Sigmoid colon (tissue), 4 donors: ENCODE measurements around the gene PSMA5.

Source experiments
- CTCF ChIP-seq, 4 experiments: fragments of 450-650 bp in 3 of 4; fragments of 200-600 bp in 1 of 4; IDR thresholded peaks; one replicate each; pipeline ENCODE4 v1.5.1; 2016 to 2019; ENCODE audit warnings: antibody characterized with exemption in 4 of 4, mild to moderate bottlenecking in 3 of 4, moderate library complexity in 2 of 4
- EP300 ChIP-seq, 4 donors: sonication (generic); formaldehyde crosslinking; IDR thresholded peaks; one replicate each; pipeline ENCODE4 v1.6.1; 2017; ENCODE audit warnings: antibody characterized with exemption in 4 of 4
- POLR2A ChIP-seq, 2 donors: fragments of 450-650 bp; IDR thresholded peaks; one replicate each; pipeline ENCODE4 v1.6.1; 2016; ENCODE audit warnings: antibody characterized with exemption in 2 of 2, mild to moderate bottlenecking in 2 of 2, moderate library complexity in 2 of 2
- POLR2AphosphoS5 ChIP-seq, 4 donors: sonication (generic); formaldehyde crosslinking; IDR thresholded peaks; one replicate each; pipeline ENCODE4 v1.6.1; 2017; ENCODE audit warnings: antibody characterized with exemption in 4 of 4

GRCh38 chr1:109392037-109392787 is 34.0 kb downstream of the PSMA5 start:
- no peak for TF ChIP-seq CTCF (IDR thresholded peaks at IDR 0.05)
- peak in 3 of 4 donors; percentile 22 to 36 (median 22) for TF ChIP-seq POLR2AphosphoS5 (IDR thresholded peaks at IDR 0.05)
- no peak for TF ChIP-seq POLR2A (IDR thresholded peaks at IDR 0.05)
- TF ChIP-seq EP300 (IDR thresholded peaks at IDR 0.05) = peak in 1 of 4 donors; percentile 11
